ENCODE measurements around the gene ARL5B. TPM values are rescaled to one million over a fixed set of nuclear protein-coding genes. Genes with fewer than 3 reads are reported as not detected.

The ARL5B gene
- total RNA-seq, 2 donors from 2014 or later: 10.2 to 18.6 TPM

DNA sequence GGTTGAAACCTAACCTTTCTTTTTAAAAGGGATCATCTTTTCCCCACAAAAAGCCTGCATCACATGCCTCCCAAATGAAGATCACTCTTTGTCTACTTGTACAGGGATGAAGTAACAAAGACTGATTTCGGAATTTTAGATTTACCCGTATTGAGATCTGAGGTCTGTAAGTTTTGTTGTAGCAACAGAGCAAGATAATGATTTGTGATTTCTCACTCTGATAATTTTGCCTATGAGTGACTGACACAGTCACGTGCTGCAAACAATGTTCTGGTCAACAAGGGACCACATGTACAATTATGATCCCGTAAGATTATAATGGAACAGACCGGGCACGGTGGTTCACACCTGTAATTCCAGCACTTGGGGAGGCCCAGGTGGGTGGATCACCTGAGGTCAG is 31.3 kb downstream of the ARL5B start:
- TF ChIP-seq, protein P1, sequence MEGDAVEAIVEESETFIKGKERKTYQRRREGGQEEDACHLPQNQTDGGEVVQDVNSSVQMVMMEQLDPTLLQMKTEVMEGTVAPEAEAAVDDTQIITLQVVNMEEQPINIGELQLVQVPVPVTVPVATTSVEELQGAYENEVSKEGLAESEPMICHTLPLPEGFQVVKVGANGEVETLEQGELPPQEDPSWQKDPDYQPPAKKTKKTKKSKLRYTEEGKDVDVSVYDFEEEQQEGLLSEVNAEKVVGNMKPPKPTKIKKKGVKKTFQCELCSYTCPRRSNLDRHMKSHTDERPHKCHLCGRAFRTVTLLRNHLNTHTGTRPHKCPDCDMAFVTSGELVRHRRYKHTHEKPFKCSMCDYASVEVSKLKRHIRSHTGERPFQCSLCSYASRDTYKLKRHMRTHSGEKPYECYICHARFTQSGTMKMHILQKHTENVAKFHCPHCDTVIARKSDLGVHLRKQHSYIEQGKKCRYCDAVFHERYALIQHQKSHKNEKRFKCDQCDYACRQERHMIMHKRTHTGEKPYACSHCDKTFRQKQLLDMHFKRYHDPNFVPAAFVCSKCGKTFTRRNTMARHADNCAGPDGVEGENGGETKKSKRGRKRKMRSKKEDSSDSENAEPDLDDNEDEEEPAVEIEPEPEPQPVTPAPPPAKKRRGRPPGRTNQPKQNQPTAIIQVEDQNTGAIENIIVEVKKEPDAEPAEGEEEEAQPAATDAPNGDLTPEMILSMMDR (IDR thresholded peaks at IDR 0.05): no peak
- Histone ChIP-seq H3K27me3 (replicated peaks; ENCODE audit: insufficient read depth) (no peaks in the 10 kb centered on the region), H3K4me1 (ENCODE audit: control insufficient read depth in 1 of 2, low read depth in 2 of 2) (no peaks in the 10 kb centered on the region), H3K4me3 (no peak overlapping the region), H3K9me3 (no peaks in the 10 kb centered on the region), H3K27ac (no peak overlapping the region), H3K36me3 (no peaks in the 10 kb centered on the region)
- DNase-seq (ENCODE audit: low spot score) (no peak), ATAC-seq (ENCODE audit: insufficient number of reproducible peaks, low FRiP score, low read depth) (no peak)

DNA sequence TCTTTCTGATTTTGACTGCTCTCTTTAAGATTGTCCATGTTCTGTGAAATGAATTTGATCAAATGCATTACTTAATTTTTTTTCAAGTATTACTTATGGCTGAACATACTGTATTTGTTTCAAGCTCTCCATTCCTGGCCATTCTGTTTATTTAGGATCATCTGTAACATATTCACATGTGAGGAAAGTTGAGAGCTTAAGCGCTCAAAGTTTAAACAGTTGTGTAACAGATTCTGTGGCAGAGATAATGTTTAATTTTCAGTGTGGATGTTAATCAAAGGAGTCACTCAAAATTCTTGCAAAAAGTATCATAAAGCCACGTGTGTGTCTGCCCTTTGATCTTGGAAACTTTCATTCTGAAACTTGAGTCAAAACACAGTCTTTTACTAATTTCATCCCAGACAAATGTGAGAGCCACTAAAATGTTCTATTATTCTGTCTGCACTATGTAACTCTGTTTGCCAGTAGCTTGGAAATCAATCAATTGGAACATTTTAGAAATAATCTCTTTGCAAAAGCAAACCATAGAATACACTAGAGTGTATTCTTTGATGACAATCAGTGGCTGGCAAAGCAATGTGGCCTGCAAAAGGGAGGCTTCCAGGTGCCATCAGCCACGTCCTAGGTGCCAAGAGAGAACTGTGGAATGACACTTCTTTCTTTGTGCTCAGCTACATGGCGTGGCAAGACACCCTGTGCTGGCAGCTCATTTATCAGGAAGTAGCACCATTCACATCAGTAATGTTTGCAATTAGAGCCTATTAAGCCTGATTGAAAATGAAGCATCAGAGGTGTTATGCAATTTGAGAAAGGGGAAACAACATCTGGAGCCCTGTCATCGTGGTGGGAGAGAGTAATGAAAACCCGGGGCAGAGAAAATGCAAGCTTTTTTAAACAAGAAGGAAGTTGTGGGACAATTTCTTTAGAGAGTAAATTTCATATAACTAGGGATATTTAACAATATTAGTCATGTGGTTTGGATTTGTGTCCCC is 40.9 kb downstream of the ARL5B start:
- ATAC-seq (ENCODE audit: insufficient number of reproducible peaks, low FRiP score, low read depth) (no peak), DNase-seq (ENCODE audit: low spot score) (no peak)
- H3K36me3 ChIP-seq: no peaks in the 10 kb centered on the region
- H3K9me3 ChIP-seq: no peaks in the 10 kb centered on the region
- H3K4me1 ChIP-seq (ENCODE audit: control insufficient read depth in 1 of 2, low read depth in 2 of 2): no peaks in the 10 kb centered on the region
- no peaks in the 10 kb centered on the region for H3K27me3 ChIP-seq (replicated peaks; ENCODE audit: insufficient read depth)
- H3K4me3 ChIP-seq: no peak overlapping the region
- TF ChIP-seq, protein P1 (IDR thresholded peaks at IDR 0.05): no peak
- H3K27ac ChIP-seq: no peak overlapping the region

DNA sequence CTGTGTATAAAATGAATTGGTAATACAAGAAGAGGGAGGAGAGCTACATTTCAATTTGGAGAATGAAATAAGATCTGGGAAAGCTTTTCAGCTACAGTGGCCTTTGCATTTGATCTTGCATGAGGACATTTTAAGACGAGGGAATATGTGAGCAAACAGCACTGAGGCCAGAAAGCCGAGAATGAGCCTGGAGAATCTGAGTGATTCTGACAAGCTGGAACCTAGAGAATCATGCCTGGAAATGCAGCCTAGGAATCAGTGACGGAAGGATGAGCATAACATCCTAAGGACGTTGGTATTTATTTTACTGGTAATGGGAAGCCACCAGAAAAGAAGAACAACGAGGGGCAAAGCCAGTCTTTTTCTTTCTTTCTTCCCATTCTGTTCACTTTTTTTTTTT is 44.3 kb downstream of the ARL5B start:
- Histone ChIP-seq H3K4me3 (no peak overlapping the region), H3K27me3 (replicated peaks; ENCODE audit: insufficient read depth) (no peaks in the 10 kb centered on the region), H3K36me3 (no peaks in the 10 kb centered on the region), H3K4me1 (ENCODE audit: control insufficient read depth in 1 of 2, low read depth in 2 of 2) (no peaks in the 10 kb centered on the region), H3K9me3 (no peaks in the 10 kb centered on the region), H3K27ac (no peak overlapping the region)
- ATAC-seq (ENCODE audit: insufficient number of reproducible peaks, low FRiP score, low read depth) (no peak), DNase-seq (ENCODE audit: low spot score) (no peak)
- TF ChIP-seq, protein P1 (IDR thresholded peaks at IDR 0.05): no peak

DNA sequence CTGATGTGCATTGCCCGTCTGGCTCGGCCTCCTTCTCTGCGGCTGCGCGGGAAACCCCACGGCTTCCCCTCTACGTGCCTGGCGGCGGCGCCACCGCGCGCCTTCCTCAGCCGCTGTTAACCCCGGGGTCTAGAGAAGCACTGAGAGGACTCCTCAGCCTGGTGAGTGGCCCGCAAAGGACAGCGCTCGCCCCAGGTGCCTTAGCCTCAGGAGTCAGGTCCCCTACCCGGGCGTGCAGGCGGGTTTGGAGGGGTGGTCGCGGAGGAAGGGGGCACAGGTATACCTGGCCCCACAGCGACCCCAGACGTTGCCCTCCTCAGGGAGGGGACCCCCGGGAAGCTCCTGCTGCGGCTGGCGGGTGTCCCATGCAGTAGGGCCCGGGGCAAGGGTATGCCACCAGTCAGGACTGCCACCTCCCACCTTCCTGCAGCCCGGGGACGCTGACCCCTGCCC is 51.0 kb downstream of the ARL5B start:
- Histone ChIP-seq H3K4me3 (no peak overlapping the region), H3K4me1 (ENCODE audit: control insufficient read depth in 1 of 2, low read depth in 2 of 2) (no peaks in the 10 kb centered on the region), H3K9me3 (no peaks in the 10 kb centered on the region), H3K27ac (no peak overlapping the region), H3K27me3 (replicated peaks; ENCODE audit: insufficient read depth) (no peaks in the 10 kb centered on the region), H3K36me3 (no peaks in the 10 kb centered on the region)
- TF ChIP-seq, protein P1 (IDR thresholded peaks at IDR 0.05): no peak
- ATAC-seq (ENCODE audit: insufficient number of reproducible peaks, low FRiP score, low read depth) (no peak), DNase-seq (ENCODE audit: low spot score) (no peak)

DNA sequence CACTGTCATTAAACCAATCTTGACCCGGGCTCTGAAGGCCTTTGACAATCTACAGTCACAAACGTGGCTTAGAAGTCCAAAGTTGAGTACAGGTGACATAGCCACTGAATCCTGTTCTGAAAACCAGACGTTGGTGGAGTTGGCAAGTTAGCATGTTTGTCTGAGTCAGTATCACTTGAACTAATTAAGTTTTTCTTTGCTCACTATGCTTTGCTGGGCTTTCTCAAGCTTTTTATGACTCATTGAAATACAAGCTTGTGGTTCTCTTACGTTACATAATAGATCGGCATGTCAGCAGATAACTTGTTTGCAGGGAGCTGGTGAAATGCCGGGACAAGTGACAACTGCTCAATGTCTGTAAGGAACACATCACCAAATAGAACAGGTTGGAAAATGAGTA is 53.8 kb downstream of the ARL5B start:
- Histone ChIP-seq H3K4me1 (ENCODE audit: control insufficient read depth in 1 of 2, low read depth in 2 of 2) (no peaks in the 10 kb centered on the region), H3K4me3 (no peak overlapping the region), H3K27me3 (replicated peaks; ENCODE audit: insufficient read depth) (no peaks in the 10 kb centered on the region), H3K9me3 (no peaks in the 10 kb centered on the region), H3K36me3 (no peaks in the 10 kb centered on the region), H3K27ac (no peak overlapping the region)
- DNase-seq (ENCODE audit: low spot score) (no peak), ATAC-seq (ENCODE audit: insufficient number of reproducible peaks, low FRiP score, low read depth) (no peak)
- TF ChIP-seq, protein P1 (IDR thresholded peaks at IDR 0.05): no peak
